H54 (cell line): ENCODE data around the gene TMEM131L.

ENCODE experiments used
- DNase-seq: peaks from one replicate; pipeline ENCODE4 v3.0.0; 2011; ENCODE audit warnings: low spot score, mixed read lengths; ENCODE audit not compliant: insufficient read length
- FAIRE-seq: peaks from 3 replicates; lab custom pipeline; 2011; peaks lifted over from hg19 to GRCh38; lab: Jason Lieb, UNC
- POLR2A ChIP-seq: IDR thresholded peaks from 2 replicates; pipeline ENCODE4 v1.6.1; 2011; ENCODE audit warnings: low read depth, mild to moderate bottlenecking, low read length

TMEM131L gene

GRCh38 chr4:153522802-153523094 is 56.6 kb downstream of the TMEM131L start:
- no peak for TF ChIP-seq POLR2A
- DNase-seq (no peak), FAIRE-seq (no peak)

GRCh38 chr4:153523164-153523796 is 57.1 kb downstream of the TMEM131L start:
- DNase-seq (no peak), FAIRE-seq (no peak)
- TF ChIP-seq POLR2A: no peak

GRCh38 chr4:153523941-153524386 is 57.8 kb downstream of the TMEM131L start:
- no peak for FAIRE-seq
- no peak for TF ChIP-seq POLR2A
- no peak for DNase-seq

- FAIRE-seq (no peak), DNase-seq (no peak)
- no peak for TF ChIP-seq POLR2A
These were observed 58.5 kb downstream of the TMEM131L start for GRCh38 chr4:153524682-153525081.

GRCh38 chr4:153527690-153528089 is 61.5 kb downstream of the TMEM131L start:
- TF ChIP-seq POLR2A: no peak
- FAIRE-seq (no peak), DNase-seq (no peak)

- no peak for TF ChIP-seq POLR2A
- no peak for DNase-seq
- no peak for FAIRE-seq
These were observed 62.7 kb downstream of the TMEM131L start for GRCh38 chr4:153528705-153529485.

- no peak for DNase-seq
- FAIRE-seq: no peak
- TF ChIP-seq POLR2A: no peak
These were observed 63.5 kb downstream of the TMEM131L start for GRCh38 chr4:153529646-153530045.

- FAIRE-seq (no peak), DNase-seq (no peak)
- TF ChIP-seq POLR2A: no peak
These were observed 64.3 kb downstream of the TMEM131L start for GRCh38 chr4:153530284-153530999.

- DNase-seq (no peak), FAIRE-seq (no peak)
- no peak for TF ChIP-seq POLR2A
These were observed 64.8 kb downstream of the TMEM131L start for GRCh38 chr4:153531000-153531358.

GRCh38 chr4:153531976-153532626 is 65.9 kb downstream of the TMEM131L start:
- FAIRE-seq: no peak
- no peak for DNase-seq
- no peak for TF ChIP-seq POLR2A

- DNase-seq: no peak
- FAIRE-seq: no peak
- no peak for TF ChIP-seq POLR2A
These were observed 66.5 kb downstream of the TMEM131L start for GRCh38 chr4:153532636-153533035.

- FAIRE-seq: no peak
- DNase-seq: no peak
- TF ChIP-seq POLR2A: no peak
These were observed 67.2 kb downstream of the TMEM131L start for GRCh38 chr4:153533387-153533786.

GRCh38 chr4:153534792-153535629 is 68.9 kb downstream of the TMEM131L start:
- TF ChIP-seq POLR2A: no peak
- FAIRE-seq (no peak), DNase-seq (no peak)
